ENCODE measurements around the gene CTSH.

The CTSH gene

GRCh38 chr15:78950902-78951840, 6.3 kb upstream of the CTSH start:
- Histone ChIP-seq H3K27me3 (ENCODE audit: control insufficient read depth, insufficient read depth, low read length) (no peaks in the 10 kb centered on the region), H2AFZ (no peak overlapping the region), H3K9me3 (ENCODE audit: control insufficient read depth, low read length) (no peaks in the 10 kb centered on the region), H3K4me3 (ENCODE audit: low read depth, low read length) (no peak overlapping the region), H3K4me1 (no peaks in the 10 kb centered on the region), H3K4me2 (ENCODE audit: low read length) (no peak overlapping the region), H3K36me3 (ENCODE audit: control insufficient read depth, insufficient read depth, low read length) (no peaks in the 10 kb centered on the region), H3K79me2 (no peaks in the 10 kb centered on the region), H3K27ac (no peak overlapping the region), H3K9ac (no peak overlapping the region)
- no peak for TF ChIP-seq CTCF (IDR thresholded peaks at IDR 0.05)

GRCh38 chr15:78950343-78950742, 5.5 kb upstream of the CTSH start:
- no peak overlapping the region for H3K4me3 ChIP-seq (ENCODE audit: low read depth, low read length)
- no peaks in the 10 kb centered on the region for H3K4me1 ChIP-seq
- H3K9me3 ChIP-seq (ENCODE audit: control insufficient read depth, low read length) = no peaks in the 10 kb centered on the region
- H3K4me2 ChIP-seq (ENCODE audit: low read length) = no peak overlapping the region
- no peaks in the 10 kb centered on the region for H3K79me2 ChIP-seq
- H3K36me3 ChIP-seq (ENCODE audit: control insufficient read depth, insufficient read depth, low read length) = no peaks in the 10 kb centered on the region
- H3K27me3 ChIP-seq (ENCODE audit: control insufficient read depth, insufficient read depth, low read length) = no peaks in the 10 kb centered on the region
- H2AFZ ChIP-seq = no peak overlapping the region
- no peak overlapping the region for H3K9ac ChIP-seq
- no peak overlapping the region for H3K27ac ChIP-seq
- no peak for TF ChIP-seq CTCF (IDR thresholded peaks at IDR 0.05)

GRCh38 chr15:78949461-78949860, 4.6 kb upstream of the CTSH start:
- Histone ChIP-seq H3K27ac (no peak overlapping the region), H3K79me2 (no peaks in the 10 kb centered on the region), H2AFZ (no peak overlapping the region), H3K36me3 (ENCODE audit: control insufficient read depth, insufficient read depth, low read length) (no peaks in the 10 kb centered on the region), H3K4me3 (ENCODE audit: low read depth, low read length) (no peak overlapping the region), H3K9ac (no peak overlapping the region), H3K27me3 (ENCODE audit: control insufficient read depth, insufficient read depth, low read length) (no peaks in the 10 kb centered on the region), H3K4me2 (ENCODE audit: low read length) (no peak overlapping the region), H3K9me3 (ENCODE audit: control insufficient read depth, low read length) (no peaks in the 10 kb centered on the region), H3K4me1 (no peaks in the 10 kb centered on the region)
- TF ChIP-seq CTCF (IDR thresholded peaks at IDR 0.05) = no peak

- no peaks in the 10 kb centered on the region for H3K27me3 ChIP-seq (ENCODE audit: control insufficient read depth, insufficient read depth, low read length)
- no peaks in the 10 kb centered on the region for H3K9me3 ChIP-seq (ENCODE audit: control insufficient read depth, low read length)
- H3K9ac ChIP-seq = no peak overlapping the region
- no peak overlapping the region for H3K4me2 ChIP-seq (ENCODE audit: low read length)
- no peaks in the 10 kb centered on the region for H3K36me3 ChIP-seq (ENCODE audit: control insufficient read depth, insufficient read depth, low read length)
- H3K79me2 ChIP-seq = no peaks in the 10 kb centered on the region
- H3K4me1 ChIP-seq = no peaks in the 10 kb centered on the region
- TF ChIP-seq CTCF (IDR thresholded peaks at IDR 0.05) = no peak
- H3K27ac ChIP-seq = no peak overlapping the region
- H3K4me3 ChIP-seq (ENCODE audit: low read depth, low read length) = no peak overlapping the region
- no peak overlapping the region for H2AFZ ChIP-seq
Observed at GRCh38 chr15:78947506-78947905, 2.7 kb upstream of the CTSH start.

- H3K27me3 ChIP-seq (ENCODE audit: control insufficient read depth, insufficient read depth, low read length) = no peaks in the 10 kb centered on the region
- no peak overlapping the region for H3K4me2 ChIP-seq (ENCODE audit: low read length)
- no peak for TF ChIP-seq CTCF (IDR thresholded peaks at IDR 0.05)
- H3K27ac ChIP-seq = no peak overlapping the region
- H3K4me1 ChIP-seq = no peaks in the 10 kb centered on the region
- no peaks in the 10 kb centered on the region for H3K9me3 ChIP-seq (ENCODE audit: control insufficient read depth, low read length)
- H3K9ac ChIP-seq = no peak overlapping the region
- H3K4me3 ChIP-seq (ENCODE audit: low read depth, low read length) = no peak overlapping the region
- H2AFZ ChIP-seq = no peak overlapping the region
- no peaks in the 10 kb centered on the region for H3K36me3 ChIP-seq (ENCODE audit: control insufficient read depth, insufficient read depth, low read length)
- H3K79me2 ChIP-seq = no peaks in the 10 kb centered on the region
Observed at GRCh38 chr15:78946493-78946892, 1.6 kb upstream of the CTSH start.
